ENCODE results near the gene SPARC.

SPARC gene

DNA sequence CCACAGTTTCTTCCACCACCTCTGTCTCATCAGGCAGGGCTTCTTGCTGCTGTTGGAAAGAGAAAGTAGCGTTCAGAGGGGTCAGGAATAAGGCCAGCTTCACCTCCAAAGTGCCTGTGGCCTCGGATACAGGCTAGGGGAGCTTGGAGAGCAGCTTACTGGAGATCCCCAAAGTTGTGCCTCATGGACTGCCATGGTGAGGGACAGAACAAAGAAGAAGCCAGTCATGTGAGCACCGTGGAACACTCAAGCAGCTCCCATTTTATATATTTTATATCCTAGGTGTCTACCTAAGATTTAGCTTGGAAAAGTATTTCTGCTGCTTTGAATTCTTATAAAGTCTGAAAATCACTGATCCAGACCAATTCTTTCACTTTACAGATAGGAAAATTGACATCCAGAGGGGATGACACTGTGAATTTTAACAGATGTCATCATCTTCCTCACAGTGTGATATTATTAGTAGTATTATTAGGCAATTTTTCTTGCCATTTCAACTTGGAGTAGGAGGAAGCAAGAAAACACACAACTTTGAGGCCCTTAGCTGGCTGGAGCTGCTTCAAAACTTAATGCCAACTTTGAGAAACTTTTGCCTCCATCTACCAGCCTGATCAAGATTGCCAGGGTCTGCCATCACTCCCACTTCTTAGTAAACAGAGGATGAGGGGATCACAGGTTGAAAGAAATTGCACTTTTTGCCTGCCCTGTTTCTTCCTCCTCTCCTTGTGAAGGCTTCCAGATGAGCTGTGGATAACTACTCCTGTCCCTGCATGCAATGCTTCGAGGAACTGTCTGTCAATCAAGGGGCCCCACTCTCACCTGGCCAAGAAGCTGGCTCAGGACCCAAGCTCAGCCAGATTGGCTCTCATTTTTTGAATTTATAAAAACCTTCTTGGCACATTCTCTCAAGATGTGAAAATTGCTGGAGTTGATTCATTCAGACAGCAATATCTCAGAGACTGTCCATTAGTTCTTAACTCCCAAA lies 11.8 kb downstream of the SPARC start:
- Histone ChIP-seq H3K9me2 (replicated peaks; ENCODE audit: insufficient read depth, low read length) (no peaks in the 10 kb centered on the region), H3K9me3 (replicated peaks; ENCODE audit: insufficient read depth, low read length) (no peaks in the 10 kb centered on the region), H3K79me2 (ENCODE audit: low read length) (no peaks in the 10 kb centered on the region), H3K36me3 (replicated peaks; ENCODE audit: insufficient read depth, low read length) (no peaks in the 10 kb centered on the region), H3K9ac (ENCODE audit: low read length) (no peak overlapping the region), H4K20me1 (ENCODE audit: insufficient read depth, low read length) (no peaks in the 10 kb centered on the region), H3K27ac (ENCODE audit: low read length) (no peak overlapping the region), H3K4me2 (ENCODE audit: low read depth, low read length) (no peak overlapping the region), H3K27me3 (replicated peaks; ENCODE audit: insufficient read depth, low read length) (no peaks in the 10 kb centered on the region), H3K4me1 (ENCODE audit: low read length) (no peaks in the 10 kb centered on the region), H2AFZ (ENCODE audit: low read length) (no peak overlapping the region), H3K4me3 (ENCODE audit: low read length) (no peak overlapping the region), H3F3A (ENCODE audit: insufficient read depth, low read length) (no peaks in the 10 kb centered on the region)
- no peak for DNase-seq
- TF ChIP-seq, protein P1, sequence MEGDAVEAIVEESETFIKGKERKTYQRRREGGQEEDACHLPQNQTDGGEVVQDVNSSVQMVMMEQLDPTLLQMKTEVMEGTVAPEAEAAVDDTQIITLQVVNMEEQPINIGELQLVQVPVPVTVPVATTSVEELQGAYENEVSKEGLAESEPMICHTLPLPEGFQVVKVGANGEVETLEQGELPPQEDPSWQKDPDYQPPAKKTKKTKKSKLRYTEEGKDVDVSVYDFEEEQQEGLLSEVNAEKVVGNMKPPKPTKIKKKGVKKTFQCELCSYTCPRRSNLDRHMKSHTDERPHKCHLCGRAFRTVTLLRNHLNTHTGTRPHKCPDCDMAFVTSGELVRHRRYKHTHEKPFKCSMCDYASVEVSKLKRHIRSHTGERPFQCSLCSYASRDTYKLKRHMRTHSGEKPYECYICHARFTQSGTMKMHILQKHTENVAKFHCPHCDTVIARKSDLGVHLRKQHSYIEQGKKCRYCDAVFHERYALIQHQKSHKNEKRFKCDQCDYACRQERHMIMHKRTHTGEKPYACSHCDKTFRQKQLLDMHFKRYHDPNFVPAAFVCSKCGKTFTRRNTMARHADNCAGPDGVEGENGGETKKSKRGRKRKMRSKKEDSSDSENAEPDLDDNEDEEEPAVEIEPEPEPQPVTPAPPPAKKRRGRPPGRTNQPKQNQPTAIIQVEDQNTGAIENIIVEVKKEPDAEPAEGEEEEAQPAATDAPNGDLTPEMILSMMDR (IDR thresholded peaks at IDR 0.05; ENCODE audit: low read length), result no peak
- TF ChIP-seq EZH2phosphoT487 (IDR thresholded peaks at IDR 0.05; ENCODE audit: low read length) (no peak), EZH2 (optimal IDR thresholded peaks at IDR 0.05; ENCODE audit: low read depth, low read length) (no peak)

GRCh38 chr5:151673421-151673820 lies 13.3 kb downstream of the SPARC start:
- H4K20me1 ChIP-seq (ENCODE audit: insufficient read depth, low read length), result no peaks in the 10 kb centered on the region
- no peak for DNase-seq

DNA sequence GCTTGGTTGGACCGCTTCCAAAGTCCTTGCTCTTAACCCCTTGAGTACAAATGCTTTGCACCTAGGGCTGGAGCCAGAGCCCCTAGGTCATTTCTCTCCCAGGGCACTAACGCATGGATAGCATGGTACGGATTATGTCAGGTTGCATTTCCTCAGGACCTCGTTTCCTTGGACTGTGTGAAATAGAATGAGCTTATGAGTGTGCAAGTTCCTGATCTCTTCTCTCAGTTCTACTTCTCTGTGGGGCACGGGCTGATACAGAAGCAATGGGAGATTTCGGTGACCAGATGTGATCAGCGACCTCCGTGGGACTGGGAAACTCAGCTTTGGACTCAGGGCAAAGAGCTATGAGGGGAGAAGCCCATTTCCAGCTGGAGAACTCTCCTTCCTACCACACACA lies 14.2 kb downstream of the SPARC start:
- Histone ChIP-seq H3K79me2 (ENCODE audit: low read length) (no peaks in the 10 kb centered on the region), H3F3A (ENCODE audit: insufficient read depth, low read length) (no peaks in the 10 kb centered on the region), H3K36me3 (replicated peaks; ENCODE audit: insufficient read depth, low read length) (no peaks in the 10 kb centered on the region), H3K9me3 (replicated peaks; ENCODE audit: insufficient read depth, low read length) (no peaks in the 10 kb centered on the region), H3K4me3 (ENCODE audit: low read length) (no peak overlapping the region), H3K9ac (ENCODE audit: low read length) (no peak overlapping the region), H3K27ac (ENCODE audit: low read length) (no peak overlapping the region), H4K20me1 (ENCODE audit: insufficient read depth, low read length) (no peaks in the 10 kb centered on the region), H3K4me2 (ENCODE audit: low read depth, low read length) (no peak overlapping the region), H3K4me1 (ENCODE audit: low read length) (no peaks in the 10 kb centered on the region), H3K27me3 (replicated peaks; ENCODE audit: insufficient read depth, low read length) (no peaks in the 10 kb centered on the region), H3K9me2 (replicated peaks; ENCODE audit: insufficient read depth, low read length) (no peaks in the 10 kb centered on the region), H2AFZ (ENCODE audit: low read length) (no peak overlapping the region)
- TF ChIP-seq EZH2phosphoT487 (IDR thresholded peaks at IDR 0.05; ENCODE audit: low read length) (no peak), EZH2 (optimal IDR thresholded peaks at IDR 0.05; ENCODE audit: low read depth, low read length) (no peak)
- TF ChIP-seq, protein P1 (IDR thresholded peaks at IDR 0.05; ENCODE audit: low read length), result no peak
- DNase-seq, result no peak

More at GRCh38 chr5:151673421-151673820, 13.3 kb downstream of the SPARC start:
- Histone ChIP-seq H3K4me2 (ENCODE audit: low read depth, low read length) (no peak overlapping the region), H3K27me3 (replicated peaks; ENCODE audit: insufficient read depth, low read length) (no peaks in the 10 kb centered on the region), H3K4me1 (ENCODE audit: low read length) (no peaks in the 10 kb centered on the region), H3K9me2 (replicated peaks; ENCODE audit: insufficient read depth, low read length) (no peaks in the 10 kb centered on the region), H2AFZ (ENCODE audit: low read length) (no peak overlapping the region), H3F3A (ENCODE audit: insufficient read depth, low read length) (no peaks in the 10 kb centered on the region), H3K4me3 (ENCODE audit: low read length) (no peak overlapping the region), H3K36me3 (replicated peaks; ENCODE audit: insufficient read depth, low read length) (no peaks in the 10 kb centered on the region), H3K27ac (ENCODE audit: low read length) (no peak overlapping the region), H3K9ac (ENCODE audit: low read length) (no peak overlapping the region), H3K79me2 (ENCODE audit: low read length) (no peaks in the 10 kb centered on the region), H3K9me3 (replicated peaks; ENCODE audit: insufficient read depth, low read length) (no peaks in the 10 kb centered on the region)
- TF ChIP-seq EZH2phosphoT487 (IDR thresholded peaks at IDR 0.05; ENCODE audit: low read length) (no peak), EZH2 (optimal IDR thresholded peaks at IDR 0.05; ENCODE audit: low read depth, low read length) (no peak)
- TF ChIP-seq, protein P1 (IDR thresholded peaks at IDR 0.05; ENCODE audit: low read length), result no peak
